Erythroblast (primary cell): ENCODE measurements around the gene CCNYL1.

ENCODE experiments used
- GATA1 ChIP-seq: IDR thresholded peaks from 2 replicates; pipeline ENCODE4 v1.6.1; 2011; ENCODE audit warnings: low read depth, mild to moderate bottlenecking, control low read depth, low read length, moderate library complexity
- POLR2A ChIP-seq: IDR thresholded peaks from 2 replicates; pipeline ENCODE4 v1.6.1; 2011; ENCODE audit warnings: mild to moderate bottlenecking, low read length

DNA sequence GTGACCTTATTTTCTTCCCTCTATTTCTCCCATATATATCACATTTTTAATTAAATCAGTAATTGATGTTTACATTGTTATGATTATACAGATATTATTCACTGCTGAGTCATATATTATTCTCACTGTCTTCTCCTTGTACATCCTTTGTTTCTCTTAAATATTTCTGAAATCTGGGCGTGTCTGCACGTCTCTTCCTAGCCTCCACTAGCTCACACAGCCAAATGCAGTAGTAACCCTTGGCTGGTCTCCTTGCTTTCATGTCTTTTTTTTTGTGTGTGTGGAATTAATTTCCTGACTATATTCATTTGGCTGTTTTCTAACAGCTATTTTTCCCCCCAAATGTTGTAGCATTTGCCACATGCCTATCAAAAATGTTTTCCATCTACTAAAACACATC, 15.8 kb downstream of the CCNYL1 start:
- TF ChIP-seq POLR2A: no peak
- no peak for TF ChIP-seq GATA1
